ENCODE results near the gene KLRC3.
A peak's percentile ranks its signal among the peaks of the same experiment; 100 is the strongest.
"Not testable (repeated sequence)": the region's sequence is repeated elsewhere in the genome, so short reads cannot be mapped to it uniquely, and the experiment has no call there.

KLRC3 gene

GRCh38 chr12:10368206-10369171 lies 51.9 kb downstream of the KLRC3 start:
- no peak for DNase-seq

- DNase-seq, result not testable (repeated sequence)
Observed at GRCh38 chr12:10367714-10368113, 52.7 kb downstream of the KLRC3 start.

- peak; percentile 7 for DNase-seq
Observed at GRCh38 chr12:10366875-10367274, 53.5 kb downstream of the KLRC3 start.

- no peak for DNase-seq
Observed at GRCh38 chr12:10365696-10366405, 54.5 kb downstream of the KLRC3 start.

- DNase-seq, result peak; percentile 77
Observed at GRCh38 chr12:10364815-10365622, 55.4 kb downstream of the KLRC3 start.

GRCh38 chr12:10363914-10364814 lies 56.2 kb downstream of the KLRC3 start:
- DNase-seq, result peak; percentile 70

GRCh38 chr12:10363658-10363913 lies 56.8 kb downstream of the KLRC3 start:
- DNase-seq, result no peak

- peak; percentile 54 for DNase-seq
Observed at GRCh38 chr12:10362828-10363657, 57.4 kb downstream of the KLRC3 start.

GRCh38 chr12:10362325-10362724 lies 58.1 kb downstream of the KLRC3 start:
- DNase-seq, result no peak
